Calu3 (cell line): ENCODE results near the gene MYO1E. TPM values are rescaled to one million over a fixed set of nuclear protein-coding genes. Genes with fewer than 3 reads are reported as not detected.

Source experiments
- BruUV-seq: library from RNA; stranded (reverse); fragments of 400-500 nt; replicated peaks from 2 replicates; lab custom pipeline; 2021; lab: Mats Ljungman, UMichigan
- CTCF ChIA-PET: fragments of 300-600 bp; sonication (Branson Sonifier 250); formaldehyde crosslinking; loops from one replicate; lab custom pipeline; 2022; ENCODE audit warnings: antibody characterized with exemption; lab: Charles Lee
- DNase-seq: peaks from one replicate; pipeline ENCODE4 v3.0.0; 2022
- H3K27ac Mint-ChIP-seq: one replicate; pipeline ENCODE4 v1.8.0; 2022; ENCODE audit warnings: mixed read lengths; ENCODE audit not compliant: unreplicated experiment
- H3K27me3 Mint-ChIP-seq: one replicate; pipeline ENCODE4 v1.8.0; 2022; ENCODE audit warnings: mixed read lengths; ENCODE audit not compliant: unreplicated experiment
- H3K36me3 Mint-ChIP-seq: one replicate; pipeline ENCODE4 v1.8.0; 2022; ENCODE audit warnings: mild to moderate bottlenecking, moderate library complexity, mixed read lengths; ENCODE audit not compliant: insufficient read depth, unreplicated experiment
- H3K4me1 Mint-ChIP-seq: one replicate; pipeline ENCODE4 v1.8.0; 2022; ENCODE audit warnings: mild to moderate bottlenecking, low read depth, mixed read lengths; ENCODE audit not compliant: unreplicated experiment
- H3K4me3 Mint-ChIP-seq: one replicate; pipeline ENCODE4 v1.8.0; 2022; ENCODE audit warnings: mild to moderate bottlenecking, low read depth, moderate library complexity, mixed read lengths; ENCODE audit not compliant: unreplicated experiment
- H3K9me3 Mint-ChIP-seq: one replicate; pipeline ENCODE4 v1.8.0; 2022; ENCODE audit warnings: low read depth, mixed read lengths; ENCODE audit not compliant: unreplicated experiment
- CTCF ChIP-seq: fragments of 200-600 bp; IDR thresholded peaks from one replicate; pipeline ENCODE4 v1.8.0; 2022; ENCODE audit warnings: antibody characterized with exemption; ENCODE audit not compliant: unreplicated experiment
- intact Hi-C: fragments of 100-400 bp; cut with micrococcal nuclease; formaldehyde crosslinking; loops from one replicate; pipeline ENCODE4 v1.10.0; 2022; ENCODE audit not compliant: unreplicated experiment
- total RNA-seq: library from RNA; stranded (reverse); gene quantifications from 2 replicates; pipeline ENCODE4 v1.2.3, GENCODE V29; 2022

Gene MYO1E
- total RNA-seq, 1 experiment from 2014 or later, result 617 TPM

- peak overlapping the region; percentile 96 for H3K27ac Mint-ChIP-seq
- peaks cover 74% of the 10 kb centered on the region for H3K36me3 Mint-ChIP-seq
- H3K4me1 Mint-ChIP-seq, result peaks cover 51% of the 10 kb centered on the region
- intact Hi-C loops, result loop anchor here (5.0 to 10.0 kb wide), 3 partner anchors 99 to 197 kb away; no protein-coding TSS in a partner anchor
- no peaks in the 10 kb centered on the region for H3K27me3 Mint-ChIP-seq
- peak overlapping the region; percentile 82 for H3K4me3 Mint-ChIP-seq
- CTCF ChIA-PET, result interaction anchor here (1.1 to 1.2 kb wide), 3 partner anchors 10 to 197 kb away, joined by 3 to 5 read pairs (median 3); no protein-coding TSS in a partner anchor
- no peaks in the 10 kb centered on the region for H3K9me3 Mint-ChIP-seq
- peak; percentile 64 for DNase-seq
- no peak for TF ChIP-seq CTCF
- BruUV-seq, result no TSS peak
Observed at GRCh38 chr15:59371458-59372351, 966 bp downstream of the MYO1E start.

GRCh38 chr15:59369597-59369996 is 3.1 kb downstream of the MYO1E start:
- H3K4me1 Mint-ChIP-seq, result peaks cover 52% of the 10 kb centered on the region
- peak overlapping the region; percentile 93 for H3K27ac Mint-ChIP-seq
- DNase-seq, result no peak
- intact Hi-C loops, result loop anchor here (2.0 to 5.0 kb wide), 2 partner anchors 37 to 65 kb away; no protein-coding TSS in a partner anchor
- no peak for TF ChIP-seq CTCF
- no TSS peak for BruUV-seq
- peaks cover 81% of the 10 kb centered on the region for H3K36me3 Mint-ChIP-seq
- peak overlapping the region; percentile 82 for H3K4me3 Mint-ChIP-seq
- CTCF ChIA-PET, result interaction anchor here (0.6 to 1.3 kb wide), 4 partner anchors 11 to 169 kb away, joined by 3 to 4 read pairs (median 3); no protein-coding TSS in a partner anchor
- no peaks in the 10 kb centered on the region for H3K9me3 Mint-ChIP-seq
- H3K27me3 Mint-ChIP-seq, result no peaks in the 10 kb centered on the region

- no TSS peak for BruUV-seq
- H3K4me3 Mint-ChIP-seq, result peak overlapping the region; percentile 43
- TF ChIP-seq CTCF, result no peak
- no peaks in the 10 kb centered on the region for H3K27me3 Mint-ChIP-seq
- peaks cover 81% of the 10 kb centered on the region for H3K36me3 Mint-ChIP-seq
- peaks cover 50% of the 10 kb centered on the region for H3K4me1 Mint-ChIP-seq
- intact Hi-C loops, result loop anchor here (5.0 kb wide), 1 partner anchor 35 kb away; no protein-coding TSS in a partner anchor
- CTCF ChIA-PET, result interaction anchor here (0.5 to 1.2 kb wide), 5 partner anchors 14 to 44 kb away, joined by 3 to 9 read pairs (median 3); no protein-coding TSS in a partner anchor
- DNase-seq, result no peak
- no peak overlapping the region for H3K27ac Mint-ChIP-seq
- no peaks in the 10 kb centered on the region for H3K9me3 Mint-ChIP-seq
Observed at GRCh38 chr15:59367022-59367451, 5.6 kb downstream of the MYO1E start.

GRCh38 chr15:59366333-59367021 is 6.2 kb downstream of the MYO1E start:
- no TSS peak for BruUV-seq
- CTCF ChIA-PET, result interaction anchor here (0.6 to 1.2 kb wide), 4 partner anchors 14 to 43 kb away, joined by 3 to 9 read pairs (median 3); no protein-coding TSS in a partner anchor
- peaks cover 83% of the 10 kb centered on the region for H3K36me3 Mint-ChIP-seq
- H3K4me1 Mint-ChIP-seq, result peaks cover 50% of the 10 kb centered on the region
- no peak for TF ChIP-seq CTCF
- no peak for DNase-seq
- H3K27ac Mint-ChIP-seq, result peak overlapping the region; percentile 62
- H3K27me3 Mint-ChIP-seq, result no peaks in the 10 kb centered on the region
- intact Hi-C loops, result loop anchor here (5.0 kb wide), 1 partner anchor 34 kb away; no protein-coding TSS in a partner anchor
- H3K4me3 Mint-ChIP-seq, result peak overlapping the region; percentile 47
- no peaks in the 10 kb centered on the region for H3K9me3 Mint-ChIP-seq
